ENCODE measurements around the gene CD33.
"Not testable (repeated sequence)": the region's sequence is repeated elsewhere in the genome, so short reads cannot be mapped to it uniquely, and the experiment has no call there.

The CD33 gene

DNA sequence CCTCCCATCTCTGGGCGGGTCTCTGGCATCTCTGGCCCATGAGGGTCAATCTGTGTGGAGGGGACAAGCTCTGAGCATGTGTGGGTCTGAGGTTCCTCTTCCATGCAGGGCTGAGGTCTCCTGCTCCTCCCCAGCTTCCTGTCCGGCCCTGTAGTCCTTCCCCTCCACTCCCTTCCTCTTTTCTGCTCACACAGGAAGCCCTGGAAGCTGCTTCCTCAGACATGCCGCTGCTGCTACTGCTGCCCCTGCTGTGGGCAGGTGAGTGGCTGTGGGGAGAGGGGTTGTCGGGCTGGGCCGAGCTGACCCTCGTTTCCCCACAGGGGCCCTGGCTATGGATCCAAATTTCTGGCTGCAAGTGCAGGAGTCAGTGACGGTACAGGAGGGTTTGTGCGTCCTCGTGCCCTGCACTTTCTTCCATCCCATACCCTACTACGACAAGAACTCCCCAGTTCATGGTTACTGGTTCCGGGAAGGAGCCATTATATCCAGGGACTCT lies at the start of gene CD33:
Gene CD33, plus strand, starts transcription at position 183 of the 496 bp plus-strand sequence. Its CDS starts 39 bp downstream, at position 222.
- H3K4me1 ChIP-seq (ENCODE audit: low read length); DNase-seq; H4K20me1 ChIP-seq (ENCODE audit: insufficient read depth, low read length); H3K4me3 ChIP-seq (ENCODE audit: low read length); H3K9me3 ChIP-seq (replicated peaks; ENCODE audit: insufficient read depth, low read length); H3K9ac ChIP-seq (ENCODE audit: low read length); H3K9me2 ChIP-seq (replicated peaks; ENCODE audit: insufficient read depth, low read length); H3K27me3 ChIP-seq (replicated peaks; ENCODE audit: insufficient read depth, low read length); H3K79me2 ChIP-seq (ENCODE audit: low read length); H2AFZ ChIP-seq (ENCODE audit: low read length); H3K36me3 ChIP-seq (replicated peaks; ENCODE audit: insufficient read depth, low read length); H3F3A ChIP-seq (ENCODE audit: insufficient read depth, low read length); H3K4me2 ChIP-seq (ENCODE audit: low read depth, low read length); H3K27ac ChIP-seq (ENCODE audit: low read length): not testable (repeated sequence)

DNA sequence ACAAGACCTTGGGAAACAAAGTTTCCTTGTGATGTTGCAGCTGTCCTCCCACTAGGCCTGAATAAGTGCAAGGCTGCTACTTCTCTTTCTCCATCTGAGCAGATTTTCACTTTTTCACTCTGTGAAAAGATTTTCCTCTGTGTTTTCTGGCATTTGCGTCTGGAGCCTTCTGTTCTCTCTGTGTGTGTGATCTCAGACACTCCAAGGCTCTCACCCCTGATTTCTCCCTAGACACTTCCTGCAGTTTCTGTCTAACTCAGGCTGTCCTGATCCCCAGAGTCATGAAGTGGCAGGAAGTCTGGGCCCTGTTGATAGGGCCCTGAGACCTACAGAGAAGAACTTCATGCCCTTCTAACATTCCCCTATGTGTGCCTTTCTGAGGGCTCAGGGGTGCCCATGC lies 45.6 kb upstream of the CD33 start:
- Histone ChIP-seq H3K4me2 (ENCODE audit: low read depth, low read length) (no peak overlapping the region), H3K4me3 (ENCODE audit: low read length) (no peak overlapping the region), H2AFZ (ENCODE audit: low read length) (no peak overlapping the region), H3K36me3 (replicated peaks; ENCODE audit: insufficient read depth, low read length) (no peaks in the 10 kb centered on the region), H3K9me2 (replicated peaks; ENCODE audit: insufficient read depth, low read length) (no peaks in the 10 kb centered on the region), H3K9me3 (replicated peaks; ENCODE audit: insufficient read depth, low read length) (no peaks in the 10 kb centered on the region), H4K20me1 (ENCODE audit: insufficient read depth, low read length) (no peaks in the 10 kb centered on the region), H3K27me3 (replicated peaks; ENCODE audit: insufficient read depth, low read length) (0 out of 2 replicates have a peak, but pooled peaks cover 9% of the 10 kb centered on the region), H3F3A (ENCODE audit: insufficient read depth, low read length) (no peaks in the 10 kb centered on the region), H3K9ac (ENCODE audit: low read length) (no peak overlapping the region), H3K4me1 (ENCODE audit: low read length) (no peaks in the 10 kb centered on the region), H3K79me2 (ENCODE audit: low read length) (no peaks in the 10 kb centered on the region), H3K27ac (ENCODE audit: low read length) (no peak overlapping the region)
- DNase-seq = no peak
- TF ChIP-seq EZH2 (optimal IDR thresholded peaks at IDR 0.05; ENCODE audit: low read depth, low read length) (no peak), EZH2phosphoT487 (IDR thresholded peaks at IDR 0.05; ENCODE audit: low read length) (no peak)
- TF ChIP-seq, protein P1, sequence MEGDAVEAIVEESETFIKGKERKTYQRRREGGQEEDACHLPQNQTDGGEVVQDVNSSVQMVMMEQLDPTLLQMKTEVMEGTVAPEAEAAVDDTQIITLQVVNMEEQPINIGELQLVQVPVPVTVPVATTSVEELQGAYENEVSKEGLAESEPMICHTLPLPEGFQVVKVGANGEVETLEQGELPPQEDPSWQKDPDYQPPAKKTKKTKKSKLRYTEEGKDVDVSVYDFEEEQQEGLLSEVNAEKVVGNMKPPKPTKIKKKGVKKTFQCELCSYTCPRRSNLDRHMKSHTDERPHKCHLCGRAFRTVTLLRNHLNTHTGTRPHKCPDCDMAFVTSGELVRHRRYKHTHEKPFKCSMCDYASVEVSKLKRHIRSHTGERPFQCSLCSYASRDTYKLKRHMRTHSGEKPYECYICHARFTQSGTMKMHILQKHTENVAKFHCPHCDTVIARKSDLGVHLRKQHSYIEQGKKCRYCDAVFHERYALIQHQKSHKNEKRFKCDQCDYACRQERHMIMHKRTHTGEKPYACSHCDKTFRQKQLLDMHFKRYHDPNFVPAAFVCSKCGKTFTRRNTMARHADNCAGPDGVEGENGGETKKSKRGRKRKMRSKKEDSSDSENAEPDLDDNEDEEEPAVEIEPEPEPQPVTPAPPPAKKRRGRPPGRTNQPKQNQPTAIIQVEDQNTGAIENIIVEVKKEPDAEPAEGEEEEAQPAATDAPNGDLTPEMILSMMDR (IDR thresholded peaks at IDR 0.05; ENCODE audit: low read length) = no peak

DNA sequence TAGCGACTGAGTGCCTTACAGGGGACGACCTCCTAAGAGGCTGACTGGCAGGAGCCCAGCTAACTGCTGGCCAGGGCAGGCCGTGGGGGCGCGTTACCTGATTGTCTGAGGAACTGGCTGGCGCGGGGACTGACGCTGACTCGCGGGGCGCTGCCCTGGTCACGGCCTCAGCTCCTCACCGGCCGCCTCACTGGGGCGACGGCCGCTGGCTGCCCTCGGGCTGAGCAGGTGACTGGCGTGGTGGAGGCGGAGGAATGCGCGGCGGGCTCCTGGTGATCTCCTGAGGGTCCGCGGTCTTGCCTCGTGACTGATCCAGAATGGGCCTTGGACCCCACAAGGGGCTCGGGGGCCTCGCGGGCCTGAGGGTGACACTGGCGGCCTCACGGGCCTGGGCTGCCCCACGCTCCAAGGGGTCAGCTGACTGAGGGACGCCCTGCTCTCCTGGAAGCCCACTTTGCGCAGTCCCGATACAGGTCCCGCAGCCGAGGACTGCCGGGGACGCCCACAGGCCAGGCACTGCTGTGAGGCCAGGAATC lies 43.4 kb upstream of the CD33 start:
- H3K9me3 ChIP-seq (replicated peaks; ENCODE audit: insufficient read depth, low read length) = no peaks in the 10 kb centered on the region
- TF ChIP-seq EZH2 (optimal IDR thresholded peaks at IDR 0.05; ENCODE audit: low read depth, low read length) = no peak
- TF ChIP-seq EZH2phosphoT487 (IDR thresholded peaks at IDR 0.05; ENCODE audit: low read length) = no peak
- TF ChIP-seq, protein P1 (IDR thresholded peaks at IDR 0.05; ENCODE audit: low read length) = no peak
- H3K27ac ChIP-seq (ENCODE audit: low read length) = no peak overlapping the region
- H3F3A ChIP-seq (ENCODE audit: insufficient read depth, low read length) = no peaks in the 10 kb centered on the region
- H3K9me2 ChIP-seq (replicated peaks; ENCODE audit: insufficient read depth, low read length) = no peaks in the 10 kb centered on the region
- H3K36me3 ChIP-seq (replicated peaks; ENCODE audit: insufficient read depth, low read length) = no peaks in the 10 kb centered on the region
- no peaks in the 10 kb centered on the region for H3K4me1 ChIP-seq (ENCODE audit: low read length)
- no peaks in the 10 kb centered on the region for H3K79me2 ChIP-seq (ENCODE audit: low read length)
- no peaks in the 10 kb centered on the region for H4K20me1 ChIP-seq (ENCODE audit: insufficient read depth, low read length)
- no peak overlapping the region for H3K4me3 ChIP-seq (ENCODE audit: low read length)
- H3K27me3 ChIP-seq (replicated peaks; ENCODE audit: insufficient read depth, low read length) = 0 out of 2 replicates have a peak, but pooled peaks cover 9% of the 10 kb centered on the region
- DNase-seq = no peak
- H3K4me2 ChIP-seq (ENCODE audit: low read depth, low read length) = no peak overlapping the region
- H2AFZ ChIP-seq (ENCODE audit: low read length) = no peak overlapping the region
- no peak overlapping the region for H3K9ac ChIP-seq (ENCODE audit: low read length)

DNA sequence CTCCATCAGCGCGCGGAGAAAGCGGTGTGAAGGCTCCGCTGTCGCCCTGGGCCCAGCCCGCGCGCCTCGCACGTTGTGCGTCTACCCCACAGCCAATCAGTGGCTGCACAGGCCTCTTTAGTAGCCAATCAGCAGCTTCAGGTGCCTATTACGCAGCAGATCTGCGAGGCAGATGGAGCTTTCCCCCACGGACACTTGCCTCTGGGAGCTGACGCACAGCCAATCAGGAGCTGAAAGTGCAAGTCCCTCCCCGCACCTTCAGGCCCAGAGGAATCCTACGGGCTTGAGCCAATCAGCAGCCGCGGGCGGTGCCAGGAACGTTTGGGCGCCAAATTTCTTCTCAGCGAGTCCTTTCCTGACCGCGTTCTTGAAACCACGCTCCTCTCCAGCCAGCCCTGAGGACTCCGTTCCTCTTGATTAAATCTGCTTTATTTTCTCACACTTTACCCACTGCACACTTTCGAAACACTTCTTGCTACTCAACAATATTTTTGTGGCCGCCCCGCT lies 42.9 kb upstream of the CD33 start:
- H3K27ac ChIP-seq (ENCODE audit: low read length) = no peak overlapping the region
- H2AFZ ChIP-seq (ENCODE audit: low read length) = no peak overlapping the region
- no peak for TF ChIP-seq EZH2phosphoT487 (IDR thresholded peaks at IDR 0.05; ENCODE audit: low read length)
- no peak for TF ChIP-seq EZH2 (optimal IDR thresholded peaks at IDR 0.05; ENCODE audit: low read depth, low read length)
- TF ChIP-seq, protein P1 (IDR thresholded peaks at IDR 0.05; ENCODE audit: low read length) = no peak
- H3K4me1 ChIP-seq (ENCODE audit: low read length) = no peaks in the 10 kb centered on the region
- H3K79me2 ChIP-seq (ENCODE audit: low read length) = no peaks in the 10 kb centered on the region
- no peak for DNase-seq
- H3K9me3 ChIP-seq (replicated peaks; ENCODE audit: insufficient read depth, low read length) = no peaks in the 10 kb centered on the region
- 0 out of 2 replicates have a peak, but pooled peaks cover 8% of the 10 kb centered on the region for H3K27me3 ChIP-seq (replicated peaks; ENCODE audit: insufficient read depth, low read length)
- no peaks in the 10 kb centered on the region for H4K20me1 ChIP-seq (ENCODE audit: insufficient read depth, low read length)
- no peak overlapping the region for H3K4me2 ChIP-seq (ENCODE audit: low read depth, low read length)
- no peaks in the 10 kb centered on the region for H3K9me2 ChIP-seq (replicated peaks; ENCODE audit: insufficient read depth, low read length)
- no peaks in the 10 kb centered on the region for H3F3A ChIP-seq (ENCODE audit: insufficient read depth, low read length)
- no peaks in the 10 kb centered on the region for H3K36me3 ChIP-seq (replicated peaks; ENCODE audit: insufficient read depth, low read length)
- no peak overlapping the region for H3K4me3 ChIP-seq (ENCODE audit: low read length)
- H3K9ac ChIP-seq (ENCODE audit: low read length) = no peak overlapping the region

All from MM.1S (cell line).